RKO (cell line): ENCODE measurements around the gene FOXL1.

ENCODE experiments used
- DNase-seq: peaks from one replicate; pipeline ENCODE4 v3.0.0-alpha.2; 2016; ENCODE audit warnings: low spot score

The FOXL1 gene

DNA sequence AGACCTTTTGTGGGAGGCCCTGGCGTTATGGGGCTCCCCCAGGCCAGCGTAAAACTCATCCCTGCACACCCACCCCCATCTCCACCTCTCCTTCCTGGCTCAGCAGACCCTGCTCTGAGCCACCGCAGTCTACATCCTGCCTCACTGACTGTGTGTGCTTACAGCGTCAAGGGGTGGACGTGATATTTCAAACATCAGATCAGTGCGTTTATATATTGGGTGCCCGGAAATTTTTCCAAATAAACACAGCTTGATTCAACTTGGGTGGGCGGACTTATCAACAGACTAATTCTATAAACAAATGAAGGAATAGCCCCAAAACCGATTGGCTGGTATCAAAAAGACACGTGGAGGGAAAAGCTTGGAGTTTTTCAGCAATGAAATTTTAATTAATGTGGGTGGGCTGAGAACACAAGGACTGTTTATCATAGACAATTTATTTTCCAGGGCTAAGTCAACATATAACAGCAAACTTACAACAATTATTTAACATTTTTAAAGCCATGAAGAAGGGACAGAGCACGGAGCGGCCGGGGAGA is at the start of gene FOXL1:
Gene FOXL1 (plus strand): TSS at position 489 of the 539 bp plus-strand sequence. CDS start 175 bp downstream, outside the sequence.
- no peak for DNase-seq

DNA sequence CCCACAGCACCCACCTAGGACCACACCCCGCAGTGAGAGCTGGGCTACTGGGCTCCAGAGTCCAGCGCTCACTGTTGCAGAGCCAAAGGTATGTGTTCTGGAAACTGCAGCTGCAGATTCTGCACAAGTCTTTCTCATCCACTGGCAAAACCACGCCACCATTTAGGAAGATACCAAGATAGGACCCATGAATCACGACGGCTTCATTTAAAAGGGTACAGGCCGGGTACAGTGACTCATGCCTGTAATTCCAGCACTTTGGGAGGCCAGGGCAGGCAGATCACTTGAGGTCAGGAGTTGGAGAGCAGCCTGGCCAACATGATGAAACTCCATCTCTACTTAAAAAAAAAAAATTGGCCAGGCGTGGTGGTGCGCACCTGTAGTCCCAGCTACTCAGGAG is 49.2 kb upstream of the FOXL1 start:
- DNase-seq: peak; percentile 40

DNA sequence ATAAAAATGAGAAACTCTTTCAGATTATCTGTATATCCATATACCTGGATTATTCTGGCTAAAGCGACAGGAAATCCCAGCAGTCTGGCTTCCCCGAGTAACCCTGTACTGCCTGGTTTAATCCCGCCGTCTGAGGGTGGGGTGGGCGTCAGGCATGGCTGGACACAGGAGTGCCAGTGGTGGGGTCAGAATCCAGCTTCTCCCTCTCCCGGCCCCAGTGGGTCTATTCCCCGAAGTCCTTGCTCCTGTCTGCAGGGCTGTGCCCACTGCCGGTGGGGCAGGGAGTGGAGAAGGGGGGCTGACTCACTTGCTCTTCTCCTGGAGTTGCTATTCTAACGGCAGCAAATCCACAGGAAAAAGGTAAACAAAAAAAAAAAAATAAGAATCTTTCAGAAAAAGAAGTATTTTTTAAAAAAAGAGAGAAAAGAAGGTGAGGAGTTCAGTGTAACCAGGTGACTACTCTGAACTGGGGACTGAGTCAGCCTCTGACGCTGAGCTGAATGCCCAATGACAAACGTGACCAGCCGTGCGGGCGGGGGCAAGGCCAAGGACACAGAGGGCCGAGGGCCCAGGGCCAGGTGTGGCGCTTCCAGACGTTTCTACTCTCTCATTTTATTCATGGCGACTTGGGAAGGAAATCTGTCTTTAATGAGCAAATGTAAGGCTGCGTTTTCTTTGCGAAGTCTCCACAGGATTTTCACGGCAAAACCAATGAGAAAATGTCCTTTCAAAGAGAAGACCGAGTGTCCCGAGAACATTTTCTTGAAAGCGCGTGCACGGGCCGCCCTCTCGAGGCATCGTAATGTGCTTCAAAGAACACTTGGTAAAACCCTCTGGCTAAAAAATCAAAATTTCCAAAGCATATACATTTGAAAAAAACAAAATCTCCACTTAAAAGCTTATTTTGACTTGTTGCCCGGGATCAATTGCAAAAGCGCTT is 47.8 kb upstream of the FOXL1 start:
- no peak for DNase-seq

DNA sequence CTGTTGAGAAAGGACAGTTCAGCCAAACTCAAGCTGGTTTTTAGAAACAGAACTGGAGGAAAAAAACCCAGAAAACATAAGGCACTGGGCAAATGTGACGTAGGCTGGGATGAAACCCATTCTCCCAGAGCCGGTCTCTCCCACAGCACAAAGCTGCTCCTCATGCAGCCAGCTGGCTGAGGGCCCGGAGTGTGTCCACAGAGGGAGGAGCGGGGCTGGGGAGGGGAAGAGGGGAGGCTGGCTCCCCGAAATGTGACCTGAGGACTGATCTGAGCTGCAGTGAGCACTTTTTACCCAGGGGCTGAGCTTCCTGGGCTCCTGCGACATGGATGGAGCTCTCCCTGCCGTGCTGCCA is 47.2 kb upstream of the FOXL1 start:
- no peak for DNase-seq

DNA sequence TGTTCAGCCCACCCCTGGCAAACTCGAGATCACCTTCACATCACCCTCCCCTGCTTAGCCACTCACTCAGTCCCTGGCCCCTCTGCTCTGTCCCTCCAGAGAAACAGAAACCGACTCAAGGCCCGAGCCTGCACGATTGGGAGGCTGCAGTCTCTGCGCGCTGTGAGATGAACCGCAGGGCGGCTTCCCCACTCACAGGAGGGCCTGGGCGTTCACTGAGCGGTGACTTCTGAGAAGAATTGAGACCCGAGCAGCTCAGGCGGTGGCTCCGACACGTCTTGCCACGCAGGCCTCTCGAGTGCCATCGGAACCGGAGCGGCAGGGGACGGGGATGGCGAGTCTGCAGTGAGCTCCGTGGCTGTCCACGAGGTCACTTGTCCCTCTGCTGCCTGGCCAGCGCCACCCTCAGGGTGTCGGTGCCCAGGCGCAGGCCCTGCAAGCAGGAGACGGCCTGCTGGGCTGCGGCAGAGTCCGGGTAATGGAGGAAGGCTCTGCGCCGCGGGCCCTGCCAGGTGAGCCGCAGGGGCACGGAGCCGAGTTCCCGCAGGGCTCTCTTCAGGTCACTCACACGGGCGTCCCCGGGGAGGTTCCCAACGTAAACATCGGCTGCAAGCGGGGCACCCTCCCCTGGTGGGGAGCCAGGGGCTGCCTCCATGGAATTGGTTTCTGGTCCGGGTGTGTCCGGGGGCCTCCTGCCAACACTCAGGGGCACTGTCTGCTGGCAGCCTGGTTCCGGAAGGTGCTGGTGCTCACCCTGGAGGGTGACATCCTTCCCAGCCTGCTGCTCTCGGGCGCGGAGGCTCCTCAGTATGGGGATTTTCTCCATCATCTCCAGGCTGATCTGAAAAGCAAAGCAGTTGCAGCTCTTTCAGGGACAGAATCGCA is 46.5 kb upstream of the FOXL1 start:
- no peak for DNase-seq

DNA sequence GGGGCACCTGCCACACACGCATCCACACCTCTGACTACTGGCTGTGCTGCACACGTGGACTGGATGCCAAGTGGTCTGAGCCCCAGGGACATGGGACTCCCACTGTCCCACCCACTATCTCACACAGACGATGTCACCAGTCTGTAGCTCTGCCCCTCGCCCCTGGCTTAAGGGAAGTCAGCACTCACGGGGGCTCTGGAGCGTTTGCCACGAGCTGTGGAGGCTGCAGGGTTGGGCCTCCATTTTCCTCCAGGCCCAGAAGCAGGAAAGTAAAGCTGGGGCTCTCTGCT is 45.9 kb upstream of the FOXL1 start:
- no peak for DNase-seq

DNA sequence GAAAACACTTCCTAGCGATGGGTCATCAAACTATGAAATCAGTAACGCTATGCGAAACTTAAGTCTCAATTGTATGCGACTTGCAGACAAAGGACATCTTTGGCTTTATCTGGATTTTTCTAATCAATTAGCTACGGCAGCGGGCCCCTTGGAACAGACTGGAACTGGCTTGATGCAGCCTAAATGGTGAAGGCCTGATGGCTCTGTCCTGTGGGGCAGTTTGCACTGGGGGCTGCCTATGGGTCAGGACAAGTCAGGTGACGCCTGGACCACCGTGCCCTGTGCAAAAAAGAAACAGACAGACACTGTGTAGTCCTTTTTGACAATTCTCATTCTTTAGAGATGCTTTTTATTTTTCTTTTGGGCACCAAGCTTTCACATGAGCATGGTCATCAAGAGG is 45.3 kb upstream of the FOXL1 start:
- DNase-seq: no peak

DNA sequence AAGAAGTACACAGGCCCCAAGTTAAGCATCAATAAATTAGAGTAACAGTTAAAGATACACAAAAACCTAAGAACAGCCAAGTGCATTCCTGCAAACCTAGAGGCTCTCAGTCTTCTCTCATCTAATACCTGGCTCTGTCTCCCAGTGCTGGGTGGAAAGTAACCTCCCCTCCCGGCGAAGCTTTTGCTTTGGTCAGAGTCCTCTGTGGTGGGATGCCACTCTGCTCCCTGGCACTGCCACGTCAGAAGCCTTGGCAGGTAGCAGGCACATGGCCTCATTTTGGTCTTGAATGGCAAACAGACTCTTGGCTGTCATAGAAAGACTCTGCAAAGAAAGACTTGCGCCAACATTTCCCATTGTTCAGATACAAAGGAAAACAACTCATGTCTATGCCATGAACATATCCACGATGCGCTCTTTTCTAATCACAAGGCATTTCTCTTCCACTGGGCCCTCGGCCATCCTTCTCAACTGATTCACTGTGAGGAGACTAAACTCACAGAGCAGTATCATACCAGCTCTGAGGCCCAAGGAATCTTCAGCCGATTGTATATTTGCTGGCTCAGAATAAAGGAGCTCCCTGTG is 44.5 kb upstream of the FOXL1 start:
- DNase-seq: no peak

DNA sequence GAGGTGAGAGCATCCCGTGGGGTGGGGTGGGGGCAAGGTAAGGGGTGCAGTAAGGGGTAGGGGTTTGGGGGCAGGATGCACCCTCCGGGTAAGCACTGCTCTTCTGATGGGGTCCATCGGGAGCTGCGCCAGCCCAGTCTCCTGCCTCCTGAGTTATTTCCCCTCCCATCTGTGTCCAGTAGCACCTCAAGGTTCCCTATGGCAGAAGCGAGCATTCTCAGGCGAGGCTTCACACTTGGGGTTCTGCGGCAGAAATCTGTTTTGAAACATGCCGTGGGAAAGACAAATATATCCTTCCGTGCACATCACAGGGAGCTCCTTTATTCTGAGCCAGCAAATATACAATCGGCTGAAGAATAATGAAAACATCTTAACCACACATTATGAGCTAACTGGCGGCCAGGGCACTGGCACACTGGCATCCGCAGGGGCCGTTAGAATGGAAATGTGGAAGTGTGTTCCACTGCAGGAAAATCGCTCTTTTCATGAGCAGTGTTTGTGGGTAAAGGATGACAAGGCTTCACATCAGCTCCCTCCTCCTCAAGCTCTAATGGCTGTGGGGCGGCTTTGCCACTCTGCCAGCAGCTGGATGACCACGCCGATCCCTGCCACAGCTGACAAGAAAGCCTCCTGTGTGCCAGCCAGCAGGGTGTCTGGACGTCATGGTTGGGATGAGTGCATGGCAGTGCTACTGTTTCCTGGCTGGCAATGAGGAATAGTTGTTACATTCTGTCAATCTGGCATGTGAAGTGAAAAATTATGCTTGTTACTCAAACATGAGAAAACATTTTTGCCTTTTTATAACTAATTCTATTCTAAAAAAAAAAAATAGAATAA is 43.4 kb upstream of the FOXL1 start:
- DNase-seq: no peak

DNA sequence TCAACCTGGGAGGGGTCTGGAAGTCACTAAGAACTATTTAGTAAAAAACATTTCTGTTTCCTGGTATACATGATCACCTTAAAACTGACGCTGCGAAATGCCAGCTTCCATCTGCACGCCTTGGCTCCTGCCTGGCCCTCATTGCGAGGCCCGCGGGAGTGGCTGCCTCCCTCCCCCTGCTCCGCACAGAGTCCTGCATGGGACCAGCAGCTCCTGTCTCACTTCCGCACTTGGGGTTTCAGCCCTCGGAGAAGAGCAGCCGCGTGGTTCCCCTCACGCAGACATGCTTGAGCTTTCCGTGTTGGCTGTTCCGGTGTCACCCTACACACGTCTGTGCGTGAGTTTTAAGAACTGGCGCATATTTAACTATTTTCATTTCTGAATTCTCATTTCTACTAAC is 41.7 kb upstream of the FOXL1 start:
- DNase-seq: no peak

DNA sequence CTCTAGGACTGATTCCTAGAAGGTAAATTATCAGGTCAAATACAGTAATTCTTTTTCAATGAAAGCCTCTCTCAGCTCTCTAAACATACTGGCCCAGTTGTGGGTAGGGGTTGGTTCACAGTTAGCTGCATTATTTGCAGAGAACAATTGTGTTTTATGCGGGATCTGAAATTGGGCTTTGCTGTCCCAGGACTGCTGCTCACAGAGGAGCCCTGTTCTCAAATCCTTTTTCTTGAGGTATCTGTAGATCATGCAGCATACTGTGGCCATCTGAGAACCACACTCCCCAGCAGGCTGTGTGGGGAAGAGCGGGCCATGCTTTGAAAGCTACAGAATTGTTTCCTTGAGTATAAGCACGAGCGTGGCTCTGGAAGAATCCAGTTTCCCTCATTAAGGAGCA is 40.9 kb upstream of the FOXL1 start:
- no peak for DNase-seq

DNA sequence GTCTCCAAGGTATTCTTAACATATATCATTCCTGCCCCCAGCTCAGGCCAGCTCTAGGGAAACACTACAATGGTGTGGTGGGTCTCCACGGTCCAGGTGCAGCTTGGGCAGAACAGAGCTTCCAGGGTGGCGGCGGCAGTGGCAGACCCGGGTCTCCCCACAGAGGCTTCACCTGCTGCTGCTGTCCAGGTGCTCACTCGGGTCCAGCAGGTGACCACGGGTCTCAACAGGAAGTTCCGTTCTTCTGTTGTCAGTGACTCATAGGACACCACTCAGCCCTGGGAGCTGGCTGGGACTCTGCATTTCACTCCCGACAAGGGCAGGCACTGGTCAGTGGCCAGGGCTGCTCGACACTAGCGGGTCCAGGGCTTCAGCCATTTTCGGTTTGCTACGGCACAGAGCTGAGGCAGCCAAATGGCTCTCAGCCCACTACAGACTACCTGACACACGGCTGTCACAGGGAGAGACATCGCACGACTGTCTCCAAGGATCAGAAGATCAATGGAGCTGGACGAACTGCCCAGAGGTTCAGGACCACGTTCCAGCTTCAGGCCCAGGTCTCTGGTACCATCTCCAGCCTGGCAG is 40.1 kb upstream of the FOXL1 start:
- no peak for DNase-seq

DNA sequence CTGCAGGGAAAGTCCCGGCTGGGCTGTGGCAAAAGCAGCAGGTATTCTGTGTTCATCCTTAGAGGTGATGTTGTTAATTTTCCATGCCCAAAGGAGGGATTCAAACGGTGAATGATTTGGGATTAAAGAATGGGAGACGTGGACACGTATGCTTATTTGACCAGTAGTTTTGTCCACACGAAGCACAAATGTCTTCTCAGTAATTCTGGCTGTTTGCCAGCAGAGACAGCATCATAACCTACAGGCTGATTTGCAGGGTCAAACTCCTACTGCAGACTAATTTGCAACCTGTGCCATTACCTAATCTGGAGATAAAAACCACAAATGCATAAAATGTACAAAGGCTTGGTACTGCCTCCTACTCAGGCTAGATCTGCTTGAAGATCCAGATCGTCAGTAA is 37.5 kb upstream of the FOXL1 start:
- DNase-seq: no peak

DNA sequence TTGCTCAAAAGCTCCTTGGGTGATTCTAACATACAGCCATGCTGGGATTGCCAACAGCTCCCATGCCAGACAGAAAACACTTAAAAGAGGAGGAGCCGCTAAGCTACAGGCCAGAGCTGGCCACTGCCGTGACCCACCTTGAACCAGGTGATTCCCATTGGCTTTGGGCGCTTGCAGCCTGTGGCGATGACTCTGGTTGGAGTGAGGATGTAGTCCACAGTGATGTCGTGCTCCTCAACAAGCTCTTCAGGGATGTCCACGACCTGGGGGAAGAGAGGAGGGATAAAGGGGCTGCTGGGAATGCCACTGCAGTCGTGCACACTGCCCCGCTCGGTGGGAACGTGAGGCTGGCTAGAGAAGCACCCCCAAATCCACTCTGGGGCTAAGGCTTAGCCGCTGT is 36.8 kb upstream of the FOXL1 start:
- no peak for DNase-seq

DNA sequence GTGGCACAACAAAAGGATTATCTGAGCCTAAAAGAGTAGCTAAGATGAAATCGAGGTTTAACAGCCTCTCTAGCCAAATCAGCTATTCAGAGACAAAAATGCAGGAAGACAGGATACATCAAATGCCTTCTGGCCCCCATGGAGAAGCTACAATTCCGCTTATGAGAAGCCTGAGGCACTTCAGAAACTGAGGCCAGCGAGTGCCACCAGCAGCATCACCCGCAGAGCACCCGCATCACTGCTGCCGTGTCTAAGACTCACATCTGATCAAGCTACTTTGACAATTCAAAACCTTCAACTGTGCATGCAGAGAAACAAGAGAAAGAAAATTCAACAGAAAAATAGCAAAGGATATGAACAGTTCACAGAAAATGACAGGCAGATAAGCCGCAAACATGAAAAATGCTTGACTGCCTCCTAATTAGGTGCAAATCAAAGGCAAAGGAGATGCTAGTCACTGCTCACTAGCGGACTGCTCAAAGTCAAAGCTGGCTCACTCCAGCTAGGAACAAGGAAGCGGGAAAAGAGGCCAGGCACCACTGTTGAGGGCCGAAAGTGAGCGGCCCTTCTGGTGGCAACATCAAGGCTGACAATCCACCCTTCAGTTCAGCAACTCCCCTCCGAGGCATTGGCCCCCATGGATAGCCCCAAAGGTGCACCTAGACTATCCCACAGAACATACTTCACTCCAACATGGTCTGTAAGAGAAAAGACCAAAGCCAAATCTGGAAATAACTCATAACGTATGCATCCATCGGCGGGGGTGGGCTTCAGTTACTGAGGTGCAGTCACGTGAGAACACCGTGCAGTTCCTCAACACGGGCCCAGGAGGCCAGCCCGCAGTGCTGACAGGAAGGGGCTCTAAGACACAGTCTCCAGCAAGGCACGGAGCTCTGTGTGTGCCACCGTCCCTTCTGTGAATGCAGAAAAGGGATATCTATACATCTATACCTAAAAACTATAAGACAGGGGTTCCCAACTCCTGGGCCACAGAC is 35.3 kb upstream of the FOXL1 start:
- no peak for DNase-seq

DNA sequence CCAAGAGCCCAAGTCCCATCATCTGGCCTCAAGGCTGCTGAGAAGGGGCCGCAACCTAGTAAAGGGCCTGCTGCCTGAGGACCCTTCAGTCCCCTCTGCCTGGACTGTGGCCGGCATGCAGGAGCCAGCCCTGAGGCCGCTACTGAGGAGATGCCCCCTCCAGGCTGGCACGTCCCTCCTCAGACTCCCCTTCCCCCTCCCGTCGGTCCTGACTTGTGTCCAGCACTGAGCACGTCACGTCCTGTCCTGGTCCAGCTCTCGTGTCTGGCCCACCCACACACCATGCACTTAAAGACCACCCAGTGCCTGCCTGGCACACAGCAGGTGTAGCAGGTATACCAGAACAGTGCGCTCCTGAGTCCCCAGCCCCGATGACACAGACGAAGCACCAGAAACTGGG is 32.9 kb upstream of the FOXL1 start:
- DNase-seq: no peak

DNA sequence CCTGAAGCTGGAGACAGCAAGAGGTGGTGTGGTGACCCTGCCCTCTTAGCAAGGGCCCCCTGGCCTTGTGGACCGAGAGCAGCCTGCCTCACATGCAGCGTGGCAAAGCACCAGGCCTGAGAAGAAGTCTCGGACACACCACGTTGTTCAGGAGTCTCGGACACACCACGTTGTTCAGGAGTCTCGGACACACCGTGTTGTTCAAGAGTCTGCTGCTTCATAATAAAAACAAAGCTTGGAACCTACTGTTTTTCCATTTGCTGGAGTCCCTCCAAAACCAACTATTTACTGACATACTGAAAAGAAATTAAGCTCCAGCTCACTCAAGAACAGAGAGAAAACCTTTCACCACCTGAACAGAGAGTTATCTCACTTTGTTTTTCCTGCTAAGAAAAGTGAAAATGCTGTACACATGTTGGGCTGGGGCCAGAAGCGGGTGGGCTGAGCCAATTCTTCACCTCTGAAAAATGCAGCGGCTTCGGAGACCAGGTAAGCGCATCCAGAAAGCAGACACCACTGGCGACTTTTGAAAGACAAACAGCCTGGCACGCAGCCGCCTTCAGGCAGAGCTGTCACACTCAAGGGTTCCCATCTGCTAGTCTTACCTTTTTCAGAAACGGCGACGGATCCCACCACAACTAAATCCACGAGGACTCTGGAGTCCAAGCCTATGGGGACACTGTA is 32.3 kb upstream of the FOXL1 start:
- no peak for DNase-seq

DNA sequence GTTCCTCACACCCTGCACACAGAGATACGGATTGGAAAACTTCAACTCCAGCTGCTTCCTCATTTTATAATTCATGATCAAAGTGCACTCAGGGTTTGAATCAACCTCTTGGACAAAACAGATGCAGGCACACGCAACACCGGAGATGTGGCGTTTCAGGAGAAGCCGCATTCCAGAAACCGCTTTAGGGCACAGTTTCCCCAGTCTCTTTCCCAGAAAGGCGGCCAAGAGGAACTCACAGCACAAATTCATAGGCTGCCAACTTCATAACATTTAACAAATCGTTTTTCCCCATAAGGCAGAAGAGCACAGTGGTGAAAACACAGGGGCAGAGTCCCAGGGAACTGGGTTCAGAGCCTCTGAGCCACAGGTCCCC is 31.7 kb upstream of the FOXL1 start:
- DNase-seq: no peak

DNA sequence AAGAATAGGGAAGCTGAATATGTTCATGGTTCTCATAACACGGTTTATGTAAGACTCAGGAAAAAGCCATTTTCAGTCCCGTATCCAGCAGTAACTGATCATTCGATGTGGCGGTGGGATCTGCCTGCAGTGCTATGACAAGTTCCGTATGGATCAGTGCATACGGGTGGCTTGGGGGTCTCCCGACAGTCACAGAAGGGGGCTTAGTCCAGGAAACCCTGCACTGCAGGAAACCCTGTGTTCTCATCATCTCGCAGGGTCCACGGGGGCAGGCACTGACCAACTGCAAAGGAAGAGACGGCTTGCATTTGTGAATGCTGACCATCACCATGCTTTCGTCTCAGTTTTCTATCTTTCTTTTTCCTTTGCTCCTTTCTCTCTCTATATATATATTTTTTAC is 31.1 kb upstream of the FOXL1 start:
- DNase-seq: no peak
